K562 (cell line): ENCODE data around the gene ADAT3. TPM values are rescaled to one million over a fixed set of nuclear protein-coding genes. Genes with fewer than 3 reads are reported as not detected.

Source experiments
- DMBX1 ChIP-seq: fragments of 250-450 bp; sonication (Bioruptor Pico); IDR thresholded peaks from 2 replicates; pipeline ENCODE4 v1.8.0; 2022; ENCODE audit warnings: inconsistent platforms, mild to moderate bottlenecking, moderate library complexity, borderline replicate concordance
- DNMT1 ChIP-seq: fragments of 450-650 bp; IDR thresholded peaks from 2 replicates; pipeline ENCODE4 v1.6.1; 2016; ENCODE audit warnings: antibody characterized with exemption, mild to moderate bottlenecking
- E4F1 ChIP-seq: fragments of 250-450 bp; sonication (Bioruptor Pico); IDR thresholded peaks from 2 replicates; pipeline ENCODE4 v1.5.0; 2021; ENCODE audit warnings: mild to moderate bottlenecking, borderline replicate concordance
- EHMT2 ChIP-seq: fragments of 450-650 bp; IDR thresholded peaks from 2 replicates; pipeline ENCODE4 v1.6.1; 2018; ENCODE audit warnings: antibody characterized with exemption
- EZH2 ChIP-seq: IDR thresholded peaks from 2 replicates; pipeline ENCODE4 v1.6.1; 2012; ENCODE audit warnings: low read depth, mild to moderate bottlenecking, inconsistent platforms, low read length, borderline replicate concordance
- HLTF ChIP-seq: fragments of 450-650 bp; IDR thresholded peaks from 2 replicates; pipeline ENCODE4 v1.6.1; 2016
- ID3 ChIP-seq, 2 experiments: fragments of 250-450 bp in 1 of 2; fragments of 450-650 bp in 1 of 2; sonication (Bioruptor Pico) in 1 of 2; IDR thresholded peaks; 2 replicates each; pipeline versions ENCODE4 v1.6.1 to v1.8.0; 2016 to 2021; ENCODE audit warnings: mild to moderate bottlenecking in 2 of 2, moderate library complexity in 2 of 2, missing compliant biosample characterization in 1 of 2, missing genetic modification characterization in 1 of 2
- JUN ChIP-seq, 2 experiments: sonication (generic) in 1 of 2; formaldehyde crosslinking in 1 of 2; IDR thresholded peaks; 2 replicates each; pipeline versions ENCODE4 v1.6.1 to v1.8.0; 2012 to 2022; ENCODE audit warnings: borderline replicate concordance in 2 of 2, mild to moderate bottlenecking in 2 of 2, improper control_type of control experiment in 1 of 2, low read depth in 1 of 2, low read length in 1 of 2, missing genetic modification reagents in 1 of 2
- NCOA6 ChIP-seq: fragments of 450-650 bp; IDR thresholded peaks from 2 replicates; pipeline ENCODE4 v1.6.1; 2017; ENCODE audit warnings: mild to moderate bottlenecking
- NFYB ChIP-seq: IDR thresholded peaks from 2 replicates; pipeline ENCODE4 v1.6.1; 2011; ENCODE audit warnings: mild to moderate bottlenecking, moderate library complexity; ENCODE audit not compliant: insufficient read length; ENCODE audit errors: extremely low read depth
- NR4A1 ChIP-seq, 2 experiments: fragments of 250-450 bp in 1 of 2; fragments of 450-650 bp in 1 of 2; sonication (Bioruptor Pico) in 1 of 2; IDR thresholded peaks; 2 replicates each; pipeline versions ENCODE4 v1.4.0 to v1.6.1; 2016 to 2020; ENCODE audit warnings: mild to moderate bottlenecking in 2 of 2, missing compliant biosample characterization in 1 of 2, missing genetic modification characterization in 1 of 2, moderate library complexity in 1 of 2
- SAP30 ChIP-seq: fragments of 200-600 bp; sonication (generic); IDR thresholded peaks from 2 replicates; pipeline ENCODE4 v1.6.1; 2012; ENCODE audit warnings: borderline replicate concordance, low read depth, mild to moderate bottlenecking, moderate library complexity, low read length, control low read depth, inconsistent platforms; ENCODE audit not compliant: insufficient read depth, poor library complexity, severe bottlenecking
- SIN3B ChIP-seq: fragments of 450-650 bp; IDR thresholded peaks from 2 replicates; pipeline ENCODE4 v1.6.1; 2017; ENCODE audit warnings: low read depth, mild to moderate bottlenecking, moderate library complexity
- SIX5 ChIP-seq, 2 experiments: IDR thresholded peaks; 2 replicates each; pipeline ENCODE4 v1.6.1; 2011; ENCODE audit warnings: low read length in 2 of 2, borderline replicate concordance in 1 of 2, low read depth in 1 of 2, mild to moderate bottlenecking in 1 of 2, moderate library complexity in 1 of 2; ENCODE audit not compliant: insufficient read depth in 1 of 2
- TFE3 ChIP-seq: fragments of 450-650 bp; formaldehyde crosslinking; IDR thresholded peaks from 2 replicates; pipeline ENCODE4 v1.4.0; 2020; ENCODE audit warnings: mild to moderate bottlenecking, mixed read lengths
- ZNF175 ChIP-seq: fragments of 200-800 bp; sonication (Bioruptor generic); IDR thresholded peaks from 2 replicates; pipeline ENCODE4 v1.6.1; 2016; ENCODE audit warnings: low read depth, mild to moderate bottlenecking, missing genetic modification characterization, missing compliant biosample characterization
- ZNF444 ChIP-seq: fragments of 250-450 bp; sonication (Bioruptor Pico); IDR thresholded peaks from 2 replicates; pipeline ENCODE4 v1.4.0; 2020; ENCODE audit warnings: mild to moderate bottlenecking, moderate library complexity
- polyA plus RNA-seq, 8 experiments: library from polyadenylated mRNA; depleted of rRNA in 4 of 8; stranded (reverse) in 5 of 8; unstranded in 3 of 8; fragments of >200 nt; fragmentation: Nextera tagmentation in 2 of 8; fragmentation: Illumina TruSeq in 1 of 8; extraction: Ambion mirVana in 2 of 8; extraction: Trizol in 1 of 8; gene quantifications; 2 replicates each; pipeline versions ENCODE4 v1.2.1 to v1.2.3, GENCODE V29; 2011 to 2014; ENCODE audit warnings: inconsistent platforms in 1 of 8, missing spikeins in 1 of 8
- total RNA-seq, 7 experiments: library from RNA; depleted of rRNA in 6 of 7; stranded (reverse); fragments of >200 nt in 6 of 7; fragmentation: Illumina TruSeq in 2 of 7; extraction: Trizol in 2 of 7; gene quantifications; 2 replicates each; pipeline versions ENCODE4 v1.2.1 to v1.2.3, GENCODE V29; 2011 to 2021; ENCODE audit warnings: low replicate concordance in 1 of 7

The ADAT3 gene
- total and polyA plus RNA-seq, 9 of the 15 experiments (the other 6 are each of a cell fraction or from before 2014, with no cell fraction given): 0.67 to 15.6 (median 7.8) TPM; not detected in 4

- peak; percentile 85 to 89 for TF ChIP-seq SIX5 (IDR thresholded peaks at IDR 0.05; ENCODE audit: borderline replicate concordance in 1 of 2, insufficient read depth in 1 of 2, low read depth in 1 of 2, low read length in 2 of 2)
- TF ChIP-seq ZNF175 (CRISPR knock-in tag): peak; percentile 84; the same call in 1 of the 2 replicates
- no peak for TF ChIP-seq ID3 (CRISPR knock-in tag; IDR thresholded peaks at IDR 0.05)
- peak; percentile 77 for TF ChIP-seq ID3 (tag; IDR thresholded peaks at IDR 0.05)
- no peak for TF ChIP-seq ZNF444 (CRISPR knock-in tag)
- no peak for TF ChIP-seq NR4A1 (CRISPR knock-in tag; IDR thresholded peaks at IDR 0.05)
- TF ChIP-seq NR4A1 (tag; IDR thresholded peaks at IDR 0.05): peak; percentile 75; the same call in 1 of the 2 replicates
- no peak for TF ChIP-seq NFYB
- peak; percentile 20 for TF ChIP-seq SAP30
- peak; percentile 80; the same call in 1 of the 2 replicates for TF ChIP-seq DMBX1
- no peak for TF ChIP-seq NCOA6
- TF ChIP-seq JUN (IDR thresholded peaks at IDR 0.05; ENCODE audit: borderline replicate concordance, low read depth, low read length): 0 out of 2 replicates have a peak, but pooled peaks have one; percentile 5
- TF ChIP-seq JUN (CRISPR knock-in tag; IDR thresholded peaks at IDR 0.05; ENCODE audit: borderline replicate concordance): no peak
- no peak for TF ChIP-seq EZH2
- no peak for TF ChIP-seq E4F1 (CRISPR knock-in tag)
- TF ChIP-seq EHMT2: no peak
- TF ChIP-seq HLTF: no peak
- 0 out of 2 replicates have a peak, but pooled peaks have one; percentile 44 for TF ChIP-seq SIN3B
- TF ChIP-seq TFE3 (CRISPR knock-in tag): peak; percentile 69
- TF ChIP-seq DNMT1: no peak
Measured at GRCh38 chr19:1905110-1905862, at the start of gene ADAT3, which contains the start of gene SCAMP4 (continued).
